Measurements from ENCODE around the gene ELAPOR1.

Gene ELAPOR1

GRCh38 chr1:109149874-109150601 is 36.1 kb downstream of the ELAPOR1 start:
- no peak overlapping the region for H3K4me3 ChIP-seq (ENCODE audit: low read depth, low read length)
- TF ChIP-seq CTCF (IDR thresholded peaks at IDR 0.05; ENCODE audit: borderline replicate concordance, insufficient read depth, low read depth, low read length), result no peak

GRCh38 chr1:109151146-109151990 is 37.5 kb downstream of the ELAPOR1 start:
- TF ChIP-seq CTCF (IDR thresholded peaks at IDR 0.05; ENCODE audit: borderline replicate concordance, insufficient read depth, low read depth, low read length), result no peak
- H3K4me3 ChIP-seq (ENCODE audit: low read depth, low read length), result no peak overlapping the region

- no peak for TF ChIP-seq CTCF (IDR thresholded peaks at IDR 0.05; ENCODE audit: borderline replicate concordance, insufficient read depth, low read depth, low read length)
- H3K4me3 ChIP-seq (ENCODE audit: low read depth, low read length), result no peak overlapping the region
Measured at GRCh38 chr1:109152196-109152595, 38.3 kb downstream of the ELAPOR1 start.

DNA sequence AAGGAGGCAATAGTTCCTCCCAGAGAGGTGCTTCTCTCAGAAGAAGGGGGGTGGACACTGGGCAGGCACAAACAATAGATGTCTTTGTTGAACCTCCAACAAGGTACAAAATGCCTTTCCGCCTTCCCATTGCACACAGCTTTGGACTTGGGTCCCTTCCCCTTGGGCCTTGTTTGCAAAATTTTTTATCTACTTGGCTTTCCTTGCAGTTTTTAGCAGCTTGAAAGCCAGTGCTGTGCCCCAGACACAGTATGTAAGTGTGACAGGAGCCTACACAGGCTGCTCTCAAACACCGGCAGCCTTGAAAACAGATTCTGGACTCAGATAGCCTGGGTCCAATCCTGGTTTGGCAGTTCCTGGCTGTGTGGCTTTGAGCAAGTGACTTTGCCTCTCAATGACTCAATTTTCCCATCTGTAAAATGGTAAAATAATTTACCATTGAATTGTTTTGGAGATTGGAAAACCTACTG is 43.0 kb downstream of the ELAPOR1 start:
- no peak overlapping the region for H3K4me3 ChIP-seq (ENCODE audit: low read depth, low read length)
- no peak for TF ChIP-seq CTCF (IDR thresholded peaks at IDR 0.05; ENCODE audit: borderline replicate concordance, insufficient read depth, low read depth, low read length)

- H3K4me3 ChIP-seq (ENCODE audit: low read depth, low read length), result no peak overlapping the region
- TF ChIP-seq CTCF (IDR thresholded peaks at IDR 0.05; ENCODE audit: borderline replicate concordance, insufficient read depth, low read depth, low read length), result no peak
Measured at GRCh38 chr1:109158433-109158832, 44.5 kb downstream of the ELAPOR1 start.

- no peak overlapping the region for H3K4me3 ChIP-seq (ENCODE audit: low read depth, low read length)
- TF ChIP-seq CTCF (IDR thresholded peaks at IDR 0.05; ENCODE audit: borderline replicate concordance, insufficient read depth, low read depth, low read length), result no peak
Measured at GRCh38 chr1:109159326-109159725, 45.4 kb downstream of the ELAPOR1 start.

All from GM12875 (cell line).